Activated CD4-positive, alpha-beta T cell treated with anti-CD3 and anti-CD28 coated beads for 36 hours (primary cell): ENCODE measurements around the gene LMTK2. TPM values are rescaled to one million over a fixed set of nuclear protein-coding genes. Genes with fewer than 3 reads are reported as not detected.

ENCODE experiments used
- ATAC-seq: fragments of 200-7000 bp; cut with Tn5 transposase; one replicate; pipeline ENCODE4 v1.10.0; 2021; ENCODE audit warnings: mild to moderate bottlenecking, moderate library complexity
- CTCF ChIA-PET: fragments of 350-600 bp; sonication (Branson Sonifier 250); formaldehyde crosslinking; loops from one replicate; lab custom pipeline; 2021; ENCODE audit warnings: antibody characterized with exemption; lab: Charles Lee
- POLR2A ChIA-PET: fragments of 350-600 bp; sonication (Branson Sonifier 250); formaldehyde crosslinking; loops from one replicate; lab custom pipeline; 2021; ENCODE audit warnings: antibody characterized with exemption, inconsistent platforms; lab: Charles Lee
- DNase-seq: peaks from one replicate; pipeline ENCODE4 v3.0.0-alpha.2; 2020
- H3K27ac Mint-ChIP-seq: one replicate; pipeline ENCODE4 v1.8.0; 2021; ENCODE audit warnings: mixed read lengths
- H3K27me3 Mint-ChIP-seq: one replicate; pipeline ENCODE4 v1.8.0; 2021; ENCODE audit warnings: mixed read lengths
- H3K36me3 Mint-ChIP-seq: one replicate; pipeline ENCODE4 v1.8.0; 2021; ENCODE audit warnings: low read depth, mixed read lengths
- H3K4me1 Mint-ChIP-seq: one replicate; pipeline ENCODE4 v1.8.0; 2021; ENCODE audit warnings: mixed read lengths
- H3K4me3 Mint-ChIP-seq: one replicate; pipeline ENCODE4 v1.8.0; 2021; ENCODE audit warnings: mild to moderate bottlenecking, moderate library complexity, mixed read lengths
- H3K9me3 Mint-ChIP-seq: one replicate; pipeline ENCODE4 v1.8.0; 2021; ENCODE audit warnings: low read depth, mixed read lengths
- intact Hi-C, 2 experiments: fragments of 100-400 bp; cut with DNase I in 1 of 2; cut with micrococcal nuclease in 1 of 2; formaldehyde crosslinking; loops; one replicate each; pipeline versions ENCODE4 v1.14.2 to v1.15.1; 2022 to 2024; cut with DNase I, micrococcal nuclease
- total RNA-seq, 2 experiments: library from RNA; stranded (reverse); gene quantifications; one replicate each; pipeline ENCODE4 v1.2.3, GENCODE V29; 2021

LMTK2 gene
- total RNA-seq, 2 experiments from 2014 or later, result 10.0 to 16.9 TPM

GRCh38 chr7:98123365-98123696 lies 16.7 kb downstream of the LMTK2 start:
- intact Hi-C loops, result no loop called here
- Mint-ChIP-seq H3K4me3 (no peak overlapping the region), H3K36me3 (peaks cover 11% of the 10 kb centered on the region), H3K27ac (no peak overlapping the region), H3K4me1 (peaks cover 14% of the 10 kb centered on the region), H3K27me3 (no peaks in the 10 kb centered on the region), H3K9me3 (no peaks in the 10 kb centered on the region)
- no peak for ATAC-seq
- CTCF ChIA-PET, result no interaction called here
- DNase-seq, result no peak
- POLR2A ChIA-PET, result no interaction called here

GRCh38 chr7:98125759-98126158 lies 19.1 kb downstream of the LMTK2 start:
- no peak for DNase-seq
- peaks cover 28% of the 10 kb centered on the region for H3K4me1 Mint-ChIP-seq
- intact Hi-C loops, result no loop called here
- H3K27me3 Mint-ChIP-seq, result no peaks in the 10 kb centered on the region
- POLR2A ChIA-PET, result no interaction called here
- CTCF ChIA-PET, result no interaction called here
- peaks cover 8% of the 10 kb centered on the region for H3K36me3 Mint-ChIP-seq
- no peak overlapping the region for H3K27ac Mint-ChIP-seq
- H3K9me3 Mint-ChIP-seq, result no peaks in the 10 kb centered on the region
- ATAC-seq, result no peak
- H3K4me3 Mint-ChIP-seq, result no peak overlapping the region

GRCh38 chr7:98126311-98127142 lies 19.9 kb downstream of the LMTK2 start:
- no peak for ATAC-seq
- Mint-ChIP-seq H3K4me3 (no peak overlapping the region), H3K9me3 (no peaks in the 10 kb centered on the region), H3K4me1 (peaks cover 35% of the 10 kb centered on the region), H3K36me3 (peaks cover 8% of the 10 kb centered on the region), H3K27me3 (no peaks in the 10 kb centered on the region), H3K27ac (no peak overlapping the region)
- intact Hi-C loops, result no loop called here
- POLR2A ChIA-PET, result no interaction called here
- DNase-seq, result no peak
- CTCF ChIA-PET, result interaction anchor here (1.2 kb wide), 1 partner anchor 19 kb away, joined by 3 read pairs; no protein-coding TSS in a partner anchor

- ATAC-seq (no peak), DNase-seq (no peak)
- Mint-ChIP-seq H3K36me3 (peaks cover 5% of the 10 kb centered on the region), H3K4me1 (peaks cover 50% of the 10 kb centered on the region), H3K4me3 (no peak overlapping the region), H3K9me3 (no peaks in the 10 kb centered on the region), H3K27me3 (no peaks in the 10 kb centered on the region), H3K27ac (no peak overlapping the region)
- CTCF ChIA-PET, result interaction anchor here (1.3 kb wide), 1 partner anchor 9 kb away, joined by 3 read pairs; no protein-coding TSS in a partner anchor
- intact Hi-C loops, result no loop called here
- POLR2A ChIA-PET, result no interaction called here
Observed at GRCh38 chr7:98128346-98128745, 21.7 kb downstream of the LMTK2 start.

GRCh38 chr7:98130959-98131358 lies 24.3 kb downstream of the LMTK2 start:
- CTCF ChIA-PET, result interaction anchor here (0.6 to 1.3 kb wide), 3 partner anchors 14 to 616 kb away, joined by 3 to 5 read pairs (median 3); no protein-coding TSS in a partner anchor
- ATAC-seq (no peak), DNase-seq (no peak)
- no peaks in the 10 kb centered on the region for H3K27me3 Mint-ChIP-seq
- intact Hi-C loops, result loop anchor here (2.0 to 5.0 kb wide), 2 partner anchors 24 to 71 kb away; partner anchors contain the start of gene LMTK2 (in 1 of the 2)
- H3K4me3 Mint-ChIP-seq, result no peak overlapping the region
- peaks cover 54% of the 10 kb centered on the region for H3K4me1 Mint-ChIP-seq
- no peak overlapping the region for H3K27ac Mint-ChIP-seq
- no peaks in the 10 kb centered on the region for H3K9me3 Mint-ChIP-seq
- no peaks in the 10 kb centered on the region for H3K36me3 Mint-ChIP-seq
- POLR2A ChIA-PET, result interaction anchor here (0.8 kb wide), 1 partner anchor 19 kb away, joined by 3 read pairs; no protein-coding TSS in a partner anchor

- DNase-seq, result peak; percentile 19
- intact Hi-C loops, result loop anchor here in 1 of 2 experiments (2.0 to 5.0 kb wide), 2 partner anchors 26 to 69 kb away; partner anchors contain the start of gene LMTK2
- no peak overlapping the region for H3K4me3 Mint-ChIP-seq
- H3K9me3 Mint-ChIP-seq, result no peaks in the 10 kb centered on the region
- H3K27ac Mint-ChIP-seq, result no peak overlapping the region
- H3K4me1 Mint-ChIP-seq, result peaks cover 50% of the 10 kb centered on the region
- ChIA-PET CTCF (interaction anchor here (0.8 to 1.8 kb wide), 6 partner anchors 13 to 112 kb away, joined by 3 to 6 read pairs (median 4); no protein-coding TSS in a partner anchor), POLR2A (no interaction called here)
- ATAC-seq, result peak; percentile 54
- H3K27me3 Mint-ChIP-seq, result no peaks in the 10 kb centered on the region
- peaks cover 5% of the 10 kb centered on the region for H3K36me3 Mint-ChIP-seq
Observed at GRCh38 chr7:98133181-98133580, 26.5 kb downstream of the LMTK2 start.

GRCh38 chr7:98133621-98134303 lies 27.1 kb downstream of the LMTK2 start:
- ChIA-PET POLR2A (no interaction called here), CTCF (interaction anchor here (0.7 to 2.5 kb wide), 6 partner anchors 15 to 112 kb away, joined by 3 to 11 read pairs (median 3); no protein-coding TSS in a partner anchor)
- Mint-ChIP-seq H3K27me3 (no peaks in the 10 kb centered on the region), H3K4me1 (peaks cover 49% of the 10 kb centered on the region), H3K36me3 (peaks cover 5% of the 10 kb centered on the region), H3K27ac (no peak overlapping the region), H3K4me3 (no peak overlapping the region), H3K9me3 (no peaks in the 10 kb centered on the region)
- intact Hi-C loops, result loop anchor here in 1 of 2 experiments (2.0 to 5.0 kb wide), 2 partner anchors 27 to 69 kb away; partner anchors contain the start of gene LMTK2
- peak; percentile 4 for ATAC-seq
- DNase-seq, result no peak

GRCh38 chr7:98134420-98135228 lies 28.0 kb downstream of the LMTK2 start:
- intact Hi-C loops, result loop anchor here in 1 of 2 experiments (5.0 kb wide), 1 partner anchor 68 kb away; no protein-coding TSS in a partner anchor
- peaks cover 11% of the 10 kb centered on the region for H3K36me3 Mint-ChIP-seq
- ATAC-seq (no peak), DNase-seq (no peak)
- POLR2A ChIA-PET, result interaction anchor here (0.6 kb wide), 1 partner anchor 95 kb away, joined by 4 read pairs; no protein-coding TSS in a partner anchor
- no peaks in the 10 kb centered on the region for H3K9me3 Mint-ChIP-seq
- H3K27ac Mint-ChIP-seq, result no peak overlapping the region
- no peaks in the 10 kb centered on the region for H3K27me3 Mint-ChIP-seq
- H3K4me3 Mint-ChIP-seq, result no peak overlapping the region
- H3K4me1 Mint-ChIP-seq, result peaks cover 45% of the 10 kb centered on the region
- CTCF ChIA-PET, result interaction anchor here (0.6 to 2.5 kb wide), 5 partner anchors 16 to 1083 kb away, joined by 3 to 11 read pairs (median 3); no protein-coding TSS in a partner anchor

GRCh38 chr7:98135984-98136383 lies 29.3 kb downstream of the LMTK2 start:
- POLR2A ChIA-PET, result no interaction called here
- ATAC-seq (no peak), DNase-seq (no peak)
- Mint-ChIP-seq H3K4me1 (peaks cover 34% of the 10 kb centered on the region), H3K27ac (no peak overlapping the region), H3K4me3 (no peak overlapping the region), H3K9me3 (no peaks in the 10 kb centered on the region), H3K36me3 (peaks cover 11% of the 10 kb centered on the region), H3K27me3 (no peaks in the 10 kb centered on the region)
- intact Hi-C loops, result no loop called here
- CTCF ChIA-PET, result interaction anchor here (0.6 to 2.5 kb wide), 2 partner anchors 92 to 114 kb away, joined by 3 to 11 read pairs; no protein-coding TSS in a partner anchor

- H3K27ac Mint-ChIP-seq, result no peak overlapping the region
- CTCF ChIA-PET, result interaction anchor here (0.9 to 1.0 kb wide), 2 partner anchors 19 to 115 kb away, joined by 3 read pairs; no protein-coding TSS in a partner anchor
- H3K9me3 Mint-ChIP-seq, result no peaks in the 10 kb centered on the region
- no peaks in the 10 kb centered on the region for H3K27me3 Mint-ChIP-seq
- no peak for DNase-seq
- POLR2A ChIA-PET, result no interaction called here
- no peak for ATAC-seq
- intact Hi-C loops, result no loop called here
- peaks cover 14% of the 10 kb centered on the region for H3K36me3 Mint-ChIP-seq
- H3K4me3 Mint-ChIP-seq, result no peak overlapping the region
- H3K4me1 Mint-ChIP-seq, result peaks cover 29% of the 10 kb centered on the region
Observed at GRCh38 chr7:98136423-98136822, 29.8 kb downstream of the LMTK2 start.
